Ovary (tissue), 9 donors: ENCODE measurements around the gene CEMIP. TPM values are rescaled to one million over a fixed set of nuclear protein-coding genes. Genes with fewer than 3 reads are reported as not detected.

Experiments
- DNase-seq, 5 donors: peaks; one replicate each; pipeline ENCODE4 v3.0.0-alpha.2; 2019 to 2020
- H3K27ac ChIP-seq, 2 donors: fragments of 200-600 bp; one replicate each; pipeline versions ENCODE4 v1.5.1 to v1.8.0; 2019 to 2022
- H3K27me3 ChIP-seq: fragments of 200-600 bp; one replicate; pipeline ENCODE4 v1.8.0; 2022
- H3K36me3 ChIP-seq: fragments of 200-600 bp; sonication (generic); one replicate; pipeline ENCODE4 v1.5.1; 2019
- H3K4me1 ChIP-seq: one replicate; pipeline ENCODE4 v1.8.1; 2013; ENCODE audit warnings: mild to moderate bottlenecking, moderate library complexity; ENCODE audit not compliant: insufficient read depth
- H3K4me3 ChIP-seq: fragments of 200-600 bp; sonication (generic); one replicate; pipeline ENCODE4 v1.5.1; 2017
- H3K9me3 ChIP-seq, 2 donors: fragments of 200-600 bp in 1 of 2; sonication (generic) in 1 of 2; one replicate each; pipeline versions ENCODE4 v1.5.1 to v1.8.1; 2013 to 2019; ENCODE audit warnings: mild to moderate bottlenecking in 1 of 2, moderate library complexity in 1 of 2
- EP300 ChIP-seq: sonication (generic); formaldehyde crosslinking; IDR thresholded peaks from one replicate; pipeline ENCODE4 v1.6.1; 2017; ENCODE audit warnings: antibody characterized with exemption
- POLR2A ChIP-seq: fragments of 450-650 bp; IDR thresholded peaks from one replicate; pipeline ENCODE4 v1.6.1; 2017; ENCODE audit warnings: antibody characterized with exemption, mild to moderate bottlenecking, moderate library complexity
- WGBS, 3 donors: extraction: QIAGEN DNeasy Blood & Tissue Kit in 1 of 3; methylation state at CpG; one replicate each; pipeline versions ENCODE4 v1.1.5 to v1.1.7; 2013 to 2017; 5-methylcytosine and 5-hydroxymethylcytosine counted together
- intact Hi-C, 4 donors: fragments of 100-400 bp; cut with DNase I; formaldehyde crosslinking; loops; one replicate each; pipeline versions ENCODE4 v1.11.0 to v1.15.1; 2022 to 2023
- polyA plus RNA-seq, 2 donors: library from polyadenylated mRNA; stranded (reverse); fragments of 200-250 nt in 1 of 2; fragments of 350-450 nt in 1 of 2; fragmentation: Illumina TruSeq in 1 of 2; extraction: RNeasy Lipid Tissue Mini Kit (QIAGEN cat#74804) in 1 of 2; gene quantifications; one replicate each; pipeline ENCODE4 v1.2.3, GENCODE V29; 2013 to 2014
- total RNA-seq, 7 donors: library from RNA; depleted of rRNA in 2 of 7; stranded (reverse); fragments of >200 nt in 2 of 7; fragmentation: NEBNext Ultra II Directional in 3 of 7; extraction: Animal tissue kit (Norgen Biotek cat#: 25700) in 3 of 7; gene quantifications; one replicate each; pipeline versions ENCODE4 v1.1.0 to v1.2.4, GENCODE V29; 2016 to 2023
- TF ChIP-seq, protein P1 (sequence below), 3 donors: fragments of 450-650 bp in 2 of 3; fragments of 200-600 bp in 1 of 3; IDR thresholded peaks; one replicate each; pipeline versions ENCODE4 v1.5.1 to v1.8.0; 2016 to 2022; ENCODE audit warnings: antibody characterized with exemption in 3 of 3, mild to moderate bottlenecking in 1 of 3
- donor health status: DM: no; HTN: no; CAD: no; lungs with moderate emphysema.
- donor health status: DM: no; HTN: no; CAD: no.
- donor health status: Bipolar disorder and iron deficiency.
- donor health status: DM: yes; HTN: yes; CAD: no.
- donor health status: DM: no; HTN: no; CAD: no.
- donor health status: DM: yes; HTN: yes; CAD: no.

CEMIP gene
- total and polyA plus RNA-seq, 9 donors = 2.2 to 12.3 (median 4.7) TPM

DNA sequence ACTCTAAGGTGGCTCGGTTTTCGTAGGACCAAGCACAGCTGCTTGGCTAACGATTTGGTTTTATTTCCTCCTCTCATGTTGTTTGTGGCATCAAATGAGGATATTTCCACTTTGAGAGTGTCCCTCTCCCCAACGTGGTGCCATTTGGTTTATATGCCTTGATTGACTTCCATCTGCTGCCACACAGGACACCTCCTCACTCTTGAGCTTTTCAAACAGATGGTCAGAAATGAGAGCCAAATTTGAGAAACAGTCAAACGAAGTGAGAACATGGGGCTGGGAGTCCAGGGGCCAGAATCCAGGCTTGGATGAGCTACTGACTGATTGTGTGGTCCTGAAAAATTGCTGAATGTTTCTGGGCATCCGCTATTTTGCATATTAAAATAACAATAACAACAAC lies 43.5 kb downstream of the CEMIP start:
- no peak overlapping the region for H3K4me3 ChIP-seq
- DNase-seq = no peak
- H3K27ac ChIP-seq = no peak overlapping the region
- WGBS, 3 donors = 78 to 79% (median 79%) methylated on average over 6 of the region's 6 CpGs
- no peaks in the 10 kb centered on the region for H3K27me3 ChIP-seq
- H3K9me3 ChIP-seq = no peaks in the 10 kb centered on the region
- TF ChIP-seq POLR2A (no peak), EP300 (no peak)
- TF ChIP-seq, protein P1, sequence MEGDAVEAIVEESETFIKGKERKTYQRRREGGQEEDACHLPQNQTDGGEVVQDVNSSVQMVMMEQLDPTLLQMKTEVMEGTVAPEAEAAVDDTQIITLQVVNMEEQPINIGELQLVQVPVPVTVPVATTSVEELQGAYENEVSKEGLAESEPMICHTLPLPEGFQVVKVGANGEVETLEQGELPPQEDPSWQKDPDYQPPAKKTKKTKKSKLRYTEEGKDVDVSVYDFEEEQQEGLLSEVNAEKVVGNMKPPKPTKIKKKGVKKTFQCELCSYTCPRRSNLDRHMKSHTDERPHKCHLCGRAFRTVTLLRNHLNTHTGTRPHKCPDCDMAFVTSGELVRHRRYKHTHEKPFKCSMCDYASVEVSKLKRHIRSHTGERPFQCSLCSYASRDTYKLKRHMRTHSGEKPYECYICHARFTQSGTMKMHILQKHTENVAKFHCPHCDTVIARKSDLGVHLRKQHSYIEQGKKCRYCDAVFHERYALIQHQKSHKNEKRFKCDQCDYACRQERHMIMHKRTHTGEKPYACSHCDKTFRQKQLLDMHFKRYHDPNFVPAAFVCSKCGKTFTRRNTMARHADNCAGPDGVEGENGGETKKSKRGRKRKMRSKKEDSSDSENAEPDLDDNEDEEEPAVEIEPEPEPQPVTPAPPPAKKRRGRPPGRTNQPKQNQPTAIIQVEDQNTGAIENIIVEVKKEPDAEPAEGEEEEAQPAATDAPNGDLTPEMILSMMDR (IDR thresholded peaks at IDR 0.05) = no peak
- no peaks in the 10 kb centered on the region for H3K4me1 ChIP-seq
- H3K36me3 ChIP-seq = no peaks in the 10 kb centered on the region
- intact Hi-C loops = no loop called here

DNA sequence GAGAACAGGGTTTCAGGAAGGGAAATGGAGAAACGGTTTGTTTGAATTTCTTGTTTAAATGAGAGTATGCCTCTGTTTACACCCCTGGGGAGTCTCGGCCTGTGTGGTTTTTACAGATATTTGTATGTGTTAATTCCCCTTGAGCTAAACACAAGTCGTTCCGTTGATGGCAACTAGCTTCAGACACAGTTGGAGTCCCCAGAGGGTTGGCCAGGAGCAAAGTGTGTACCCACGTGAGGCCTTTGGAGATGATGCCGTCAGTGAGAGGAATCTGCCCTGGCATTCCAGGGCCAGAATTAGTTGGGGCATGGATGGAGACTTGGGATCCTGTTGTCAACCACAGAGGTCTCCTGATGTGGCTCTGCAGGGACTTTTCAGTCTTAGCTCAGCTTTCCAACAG lies 44.0 kb downstream of the CEMIP start:
- intact Hi-C loops = no loop called here
- no peaks in the 10 kb centered on the region for H3K27me3 ChIP-seq

GRCh38 chr15:80823995-80824394 lies 44.8 kb downstream of the CEMIP start:
- H3K4me1 ChIP-seq = no peaks in the 10 kb centered on the region
- no peaks in the 10 kb centered on the region for H3K36me3 ChIP-seq
- no peak for DNase-seq
- WGBS, 3 donors = 88 to 92% (median 90%) methylated on average over 4 of the region's 4 CpGs
- TF ChIP-seq POLR2A (no peak), EP300 (no peak)
- TF ChIP-seq, protein P1 (IDR thresholded peaks at IDR 0.05) = no peak
- no peak overlapping the region for H3K27ac ChIP-seq
- H3K9me3 ChIP-seq = no peaks in the 10 kb centered on the region
- no peaks in the 10 kb centered on the region for H3K27me3 ChIP-seq
- no peak overlapping the region for H3K4me3 ChIP-seq
- intact Hi-C loops = no loop called here

More for the DNA sequence above, 44.0 kb downstream of the CEMIP start:
- no peaks in the 10 kb centered on the region for H3K9me3 ChIP-seq
- H3K4me1 ChIP-seq = no peaks in the 10 kb centered on the region
- WGBS, 3 donors = 68 to 87% (median 76%) methylated on average over 6 of the region's 6 CpGs
- no peak for DNase-seq
- no peak overlapping the region for H3K27ac ChIP-seq
- no peaks in the 10 kb centered on the region for H3K36me3 ChIP-seq
- TF ChIP-seq EP300 = no peak
- no peak for TF ChIP-seq POLR2A
- TF ChIP-seq, protein P1 (IDR thresholded peaks at IDR 0.05) = no peak
- no peak overlapping the region for H3K4me3 ChIP-seq

DNA sequence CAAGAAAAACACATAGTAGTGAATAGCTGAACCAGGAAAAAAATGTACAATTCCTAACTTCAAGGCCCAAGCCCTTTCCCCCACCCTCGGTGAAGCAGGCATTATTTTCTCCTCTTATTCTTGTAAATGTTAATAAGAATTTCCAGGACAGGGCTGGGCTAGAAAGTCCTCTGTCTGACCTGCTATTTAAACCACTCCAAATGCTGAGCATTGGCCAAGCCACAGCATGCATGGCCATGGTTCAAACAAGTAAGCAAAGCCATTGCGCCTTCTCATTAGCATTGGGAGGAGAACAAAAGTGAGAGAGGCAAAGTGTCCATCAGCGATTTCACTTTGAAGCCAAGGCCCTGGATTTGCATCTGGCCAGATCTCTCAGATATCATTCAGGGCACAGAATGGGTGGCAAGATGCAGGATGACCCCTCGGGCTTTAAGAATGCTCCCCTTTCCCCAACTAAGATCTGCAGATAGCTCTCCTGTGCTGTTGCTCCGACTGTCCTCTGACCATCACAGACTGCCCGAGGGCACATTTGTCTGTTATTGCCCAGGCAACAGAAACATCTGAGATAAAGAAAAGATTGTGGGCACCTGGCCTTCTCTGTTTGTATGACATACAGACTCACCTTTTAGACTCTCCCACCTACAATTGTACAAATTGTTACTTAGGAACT lies 46.3 kb downstream of the CEMIP start:
- Histone ChIP-seq H3K36me3 (no peaks in the 10 kb centered on the region), H3K27me3 (no peaks in the 10 kb centered on the region), H3K9me3 (no peaks in the 10 kb centered on the region), H3K27ac (no peak overlapping the region), H3K4me3 (no peak overlapping the region), H3K4me1 (no peaks in the 10 kb centered on the region)
- WGBS, 3 donors = 46 to 58% (median 53%) methylated on average over 6 of the region's 6 CpGs
- DNase-seq = no peak
- TF ChIP-seq, protein P1 (IDR thresholded peaks at IDR 0.05) = no peak
- intact Hi-C loops = loop anchor here in 1 of 4 donors (2.0 kb wide), 1 partner anchor 41 kb away; no protein-coding TSS in a partner anchor
